Fibroblast of skin of left biceps (primary cell): ENCODE measurements around the gene TLR4.

Source experiments
- DNase-seq, 2 experiments: peaks; one replicate each; pipeline ENCODE4 v3.0.0-alpha.2; 2013; ENCODE audit warnings: low read depth in 2 of 2

Gene TLR4

GRCh38 chr9:117704024-117704575 is at the start of gene TLR4:
TLR4 (plus strand) TSS chr9:117704403; CDS start chr9:117704473, 70 bp downstream.
- no peak for DNase-seq

GRCh38 chr9:117656002-117656401 is 48.2 kb upstream of the TLR4 start:
- DNase-seq = no peak

GRCh38 chr9:117662651-117663050 is 41.6 kb upstream of the TLR4 start:
- no peak for DNase-seq

- no peak for DNase-seq
Observed at GRCh38 chr9:117664419-117664818, 39.8 kb upstream of the TLR4 start.

- DNase-seq = no peak
Observed at GRCh38 chr9:117665601-117666385, 38.4 kb upstream of the TLR4 start.

- DNase-seq = no peak
Observed at GRCh38 chr9:117671468-117671867, 32.7 kb upstream of the TLR4 start.

- no peak for DNase-seq
Observed at GRCh38 chr9:117672369-117672768, 31.8 kb upstream of the TLR4 start.

GRCh38 chr9:117677572-117677971 is 26.6 kb upstream of the TLR4 start:
- no peak for DNase-seq

- DNase-seq = no peak
Observed at GRCh38 chr9:117678871-117679270, 25.3 kb upstream of the TLR4 start.

- DNase-seq = no peak
Observed at GRCh38 chr9:117679416-117679815, 24.8 kb upstream of the TLR4 start.

GRCh38 chr9:117681888-117682287 is 22.3 kb upstream of the TLR4 start:
- no peak for DNase-seq

GRCh38 chr9:117682955-117683710 is 21.1 kb upstream of the TLR4 start:
- DNase-seq = no peak

- no peak for DNase-seq
Observed at GRCh38 chr9:117687532-117687931, 16.7 kb upstream of the TLR4 start.

- no peak for DNase-seq
Observed at GRCh38 chr9:117691367-117691766, 12.8 kb upstream of the TLR4 start.

- no peak for DNase-seq
Observed at GRCh38 chr9:117696154-117696553, 8.0 kb upstream of the TLR4 start.

- DNase-seq = no peak
Observed at GRCh38 chr9:117697046-117697445, 7.2 kb upstream of the TLR4 start.

GRCh38 chr9:117703537-117703936 is 666 bp upstream of the TLR4 start:
- no peak for DNase-seq

- no peak for DNase-seq
Observed at GRCh38 chr9:117704597-117704996, 394 bp downstream of the TLR4 start.

- no peak for DNase-seq
Observed at GRCh38 chr9:117705386-117705785, 1.2 kb downstream of the TLR4 start.

GRCh38 chr9:117706421-117707116 is 2.4 kb downstream of the TLR4 start:
- DNase-seq = no peak

GRCh38 chr9:117707561-117707960 is 3.4 kb downstream of the TLR4 start:
- no peak for DNase-seq

- DNase-seq = no peak
Observed at GRCh38 chr9:117709936-117710335, 5.7 kb downstream of the TLR4 start.
